ENCODE measurements around the gene OLA1.

The OLA1 gene

GRCh38 chr2:174176898-174177297 lies 71.4 kb downstream of the OLA1 start:
- no peak for DNase-seq

- no peak for DNase-seq
Measured at GRCh38 chr2:174174741-174175140, 73.6 kb downstream of the OLA1 start.

- no peak for DNase-seq
Measured at GRCh38 chr2:174172802-174173355, 75.5 kb downstream of the OLA1 start.

- DNase-seq = no peak
Measured at GRCh38 chr2:174171686-174172445, 76.5 kb downstream of the OLA1 start.

DNA sequence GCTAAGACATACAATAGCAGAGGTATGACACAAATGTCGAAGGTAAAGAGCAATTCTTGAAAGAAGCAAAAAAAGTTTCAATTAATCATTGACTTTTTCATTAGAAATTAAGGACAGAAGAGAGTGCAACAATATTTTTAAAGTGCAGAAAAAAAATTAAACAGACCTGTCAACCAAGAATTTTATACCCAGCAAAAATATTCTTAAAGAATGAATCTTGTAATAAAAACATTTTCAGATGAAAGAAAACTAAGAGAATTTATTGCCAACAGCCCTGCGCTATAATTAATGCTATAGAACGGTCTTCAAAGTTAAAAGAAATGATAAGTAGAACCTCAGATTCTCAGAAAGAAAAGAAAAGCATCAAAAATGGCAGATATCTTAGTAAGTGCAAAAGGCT lies 79.0 kb downstream of the OLA1 start:
- no peak for DNase-seq

GRCh38 chr2:174166261-174166660 lies 82.1 kb downstream of the OLA1 start:
- DNase-seq = no peak

GRCh38 chr2:174161490-174161889 lies 86.8 kb downstream of the OLA1 start:
- no peak for DNase-seq

GRCh38 chr2:174158003-174158402 lies 90.3 kb downstream of the OLA1 start:
- DNase-seq = no peak

DNA sequence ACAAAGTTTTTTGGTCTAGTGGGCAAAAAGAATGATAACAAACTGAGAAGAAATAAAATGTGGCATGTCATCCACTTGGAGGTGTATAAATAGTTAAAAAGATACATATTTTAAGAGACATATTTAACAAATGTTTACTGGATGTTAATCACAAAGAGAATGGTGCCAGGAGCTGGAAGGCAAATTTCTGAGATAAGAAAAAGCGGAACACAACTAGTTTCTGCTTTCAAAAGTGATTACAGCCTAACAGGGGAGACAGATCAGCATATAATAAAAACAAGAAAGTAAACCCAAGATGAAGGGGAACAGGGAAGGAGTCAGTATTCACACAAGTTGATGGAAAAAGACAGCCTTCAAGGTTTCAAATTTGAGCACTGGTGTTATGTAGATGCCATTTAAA lies 91.3 kb downstream of the OLA1 start:
- no peak for DNase-seq

GRCh38 chr2:174153757-174154680 lies 94.3 kb downstream of the OLA1 start:
- DNase-seq = no peak

- no peak for DNase-seq
Measured at GRCh38 chr2:174149530-174149929, 98.8 kb downstream of the OLA1 start.

DNA sequence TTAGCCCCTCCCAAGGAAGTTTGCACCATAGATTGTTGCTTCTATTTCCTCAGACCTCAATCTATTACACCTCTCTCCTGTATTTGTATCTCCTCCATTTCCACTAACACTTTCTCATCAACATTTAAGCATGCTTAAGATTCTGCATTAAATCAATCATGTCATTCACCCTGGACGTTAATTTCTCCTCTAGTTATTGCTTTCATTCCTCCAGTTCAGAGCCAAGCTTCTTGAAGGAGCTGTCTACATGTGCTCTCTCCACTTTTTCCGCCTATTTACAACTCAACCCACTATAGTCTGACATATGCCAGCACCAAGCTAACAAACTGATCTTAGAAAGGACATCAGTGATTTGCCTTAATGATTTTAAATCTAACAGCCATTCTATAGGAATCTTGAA lies 99.5 kb downstream of the OLA1 start:
- DNase-seq = no peak

GRCh38 chr2:174145827-174146226 lies 102.5 kb downstream of the OLA1 start:
- no peak for DNase-seq

DNA sequence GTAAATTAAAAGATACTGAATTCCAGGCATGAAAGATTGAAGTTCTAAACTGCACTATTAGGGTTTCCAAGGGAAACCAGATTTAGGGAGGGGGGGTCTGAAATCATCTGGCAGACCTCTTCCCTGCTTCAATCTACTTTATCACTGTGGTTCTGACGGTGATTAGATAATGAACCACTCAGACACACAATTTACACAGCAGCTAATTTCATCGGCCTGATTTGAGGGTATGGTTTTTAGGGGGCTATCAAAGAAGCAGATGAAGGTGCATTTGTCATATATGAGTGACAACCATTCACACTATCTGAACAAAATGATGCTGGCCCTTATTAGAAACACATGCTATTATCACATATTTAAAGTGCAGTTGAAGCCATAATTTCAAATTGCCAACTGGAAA lies 106.0 kb downstream of the OLA1 start:
- DNase-seq = no peak

DNA sequence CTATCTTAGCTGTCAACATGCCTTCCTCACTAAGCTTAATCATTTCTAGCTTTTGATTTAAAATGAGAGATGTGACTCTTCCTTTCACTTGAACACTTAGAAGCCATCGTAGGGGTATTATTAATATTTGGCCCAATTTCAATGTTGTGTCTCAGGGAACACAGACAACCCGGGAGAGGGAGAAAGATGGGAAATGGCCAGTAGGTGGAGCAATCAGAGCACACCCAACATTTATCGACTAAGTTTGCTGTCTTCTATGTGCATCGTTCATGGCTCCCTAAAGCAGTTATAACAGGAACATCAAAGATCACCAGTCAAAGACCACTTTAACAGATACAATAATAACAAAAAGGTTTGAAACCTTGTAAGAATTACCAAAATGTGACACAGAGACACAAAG lies 110.2 kb downstream of the OLA1 start:
- DNase-seq = no peak

GRCh38 chr2:174135981-174136380 lies 112.4 kb downstream of the OLA1 start:
- no peak for DNase-seq

DNA sequence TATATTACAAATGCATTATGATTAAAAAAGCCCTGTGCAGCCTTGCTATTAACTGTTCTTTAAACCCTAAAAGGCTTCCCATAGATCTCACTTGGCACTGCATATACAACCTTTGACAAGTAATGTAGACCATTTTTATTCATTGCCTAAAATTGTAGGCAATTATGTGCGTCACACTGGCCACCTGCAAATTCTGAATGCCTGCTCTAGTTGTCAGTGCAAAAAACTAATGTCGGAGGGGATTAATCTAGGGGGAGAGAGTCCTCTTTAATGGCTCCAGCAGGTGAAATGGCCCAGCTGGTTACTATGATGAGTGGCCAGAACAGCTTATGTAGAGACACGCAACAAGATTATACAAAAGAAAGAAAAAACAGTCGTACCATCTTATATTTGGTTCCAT lies 123.2 kb downstream of the OLA1 start:
- DNase-seq = peak; percentile 68

- no peak for DNase-seq
Measured at GRCh38 chr2:174124181-174124580, 124.2 kb downstream of the OLA1 start.

DNA sequence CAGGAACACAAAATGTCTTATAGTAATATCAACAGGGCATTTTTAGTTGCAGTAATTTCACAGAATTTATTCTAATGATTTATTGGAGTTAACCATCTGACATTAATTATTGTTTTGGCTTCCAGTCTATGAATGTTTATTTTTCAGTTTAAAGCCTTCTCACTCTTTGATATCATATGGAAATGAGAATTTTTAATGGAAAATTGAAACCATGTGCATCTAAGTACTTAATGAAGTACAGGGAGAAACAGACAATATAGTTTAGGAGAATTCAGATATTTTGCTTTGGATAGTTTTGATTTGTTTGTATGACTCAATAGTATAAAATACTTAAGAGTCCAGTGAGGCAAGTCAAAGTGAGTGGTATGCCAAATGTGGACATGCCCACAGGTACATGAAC lies 126.1 kb downstream of the OLA1 start:
- DNase-seq = no peak

DNA sequence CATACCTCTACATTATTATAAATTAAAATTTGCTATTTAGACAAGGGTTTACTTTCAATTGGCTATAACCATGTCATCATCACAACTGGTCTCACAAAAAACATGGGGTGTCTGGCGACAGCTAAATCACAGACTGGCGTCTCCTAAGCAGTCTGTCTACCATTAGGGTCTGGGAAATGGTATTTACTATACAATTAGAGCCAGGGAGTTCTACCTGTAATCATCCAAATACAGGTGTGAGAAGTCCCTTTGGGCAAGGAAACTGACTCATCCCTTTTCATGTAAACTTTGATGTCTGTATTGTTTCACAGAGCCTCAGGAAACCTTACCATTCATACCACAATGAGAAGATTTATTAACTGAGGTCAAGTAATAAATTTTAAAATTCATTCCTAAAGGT lies 126.7 kb downstream of the OLA1 start:
- no peak for DNase-seq

DNA sequence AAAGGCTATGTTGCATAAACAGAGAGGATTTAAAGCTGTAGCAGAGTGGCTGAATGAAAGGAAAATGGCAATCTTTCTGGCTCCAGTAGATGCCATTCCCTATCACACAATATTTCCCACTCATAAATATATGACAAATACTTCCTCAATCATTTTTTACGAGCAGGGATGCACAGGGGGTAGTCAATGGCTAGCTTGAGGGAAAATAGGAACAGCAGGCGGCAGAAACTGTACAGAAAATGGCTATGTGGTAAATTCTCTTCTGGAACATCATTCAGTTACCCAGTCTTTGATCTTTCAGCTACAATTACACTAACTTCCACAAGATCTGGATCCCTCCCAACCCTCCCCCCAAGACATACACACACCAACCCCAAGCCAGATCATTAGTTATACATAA lies 127.2 kb downstream of the OLA1 start:
- no peak for DNase-seq

DNA sequence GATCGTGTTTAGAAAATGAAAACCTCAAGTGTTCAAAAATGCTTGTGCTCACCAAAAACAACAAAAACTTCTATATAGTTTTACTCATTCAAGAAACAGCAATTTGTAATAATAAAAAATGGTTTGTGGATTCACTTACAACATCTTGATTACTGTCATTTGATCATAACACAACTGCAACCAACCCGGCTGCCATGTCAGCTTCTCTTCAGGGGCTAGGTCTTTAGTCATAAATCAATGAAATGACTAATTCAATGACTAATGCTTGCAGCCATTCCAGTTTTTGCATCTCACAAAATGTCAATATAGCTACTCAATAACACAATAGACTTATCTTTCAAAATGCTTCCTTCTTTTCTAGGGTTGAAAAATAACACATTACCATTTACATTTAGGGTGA lies 128.0 kb downstream of the OLA1 start:
- no peak for DNase-seq

GRCh38 chr2:174117951-174118930 lies 130.1 kb downstream of the OLA1 start:
- peak; percentile 72 for DNase-seq
